GM12878 (cell line): ENCODE results near the gene FHL3. TPM values are rescaled to one million over a fixed set of nuclear protein-coding genes. Genes with fewer than 3 reads are reported as not detected.
A peak's percentile ranks its signal among the peaks of the same experiment; 100 is the strongest.

Experiments
- CEBPZ ChIP-seq: fragments of 150-350 bp; IDR thresholded peaks from 2 replicates; pipeline ENCODE4 v1.6.1; 2016; ENCODE audit warnings: low read depth, low read length
- CHD4 ChIP-seq: fragments of 200-600 bp; sonication (generic); IDR thresholded peaks from 2 replicates; pipeline ENCODE4 v1.6.1; 2016; ENCODE audit warnings: mild to moderate bottlenecking
- EGR1 ChIP-seq, 2 experiments: IDR thresholded peaks; 1 replicate in 1 of 2; 2 replicates in 1 of 2; pipeline ENCODE4 v1.6.1; 2011 to 2012; ENCODE audit warnings: low read depth in 2 of 2, low read length in 2 of 2, borderline replicate concordance in 1 of 2, mild to moderate bottlenecking in 1 of 2, moderate library complexity in 1 of 2
- FOS ChIP-seq: IDR thresholded peaks from 3 replicates; pipeline ENCODE4 v1.6.1; 2011; ENCODE audit warnings: borderline replicate concordance; ENCODE audit not compliant: insufficient read length; ENCODE audit errors: extremely low read depth
- FOXM1 ChIP-seq: IDR thresholded peaks from 2 replicates; pipeline ENCODE4 v1.6.1; 2012; ENCODE audit warnings: low read depth, mild to moderate bottlenecking, inconsistent platforms, low read length, moderate library complexity
- KDM1A ChIP-seq: fragments of 200-600 bp; sonication (generic); IDR thresholded peaks from 2 replicates; pipeline ENCODE4 v1.6.1; 2016; ENCODE audit warnings: borderline replicate concordance
- MTA3 ChIP-seq: IDR thresholded peaks from 2 replicates; pipeline ENCODE4 v1.6.1; 2012; ENCODE audit warnings: low read length, inconsistent platforms, borderline replicate concordance
- MYC ChIP-seq: IDR thresholded peaks from 2 replicates; pipeline ENCODE4 v1.6.1; 2011; ENCODE audit warnings: mild to moderate bottlenecking, low read length, moderate library complexity, inconsistent platforms; ENCODE audit not compliant: insufficient read depth, insufficient replicate concordance, insufficient read length, severe bottlenecking
- NFIC ChIP-seq: IDR thresholded peaks from 2 replicates; pipeline ENCODE4 v1.6.1; 2012; ENCODE audit warnings: low read depth, mild to moderate bottlenecking, inconsistent platforms, low read length, moderate library complexity
- NRF1 ChIP-seq: conservative IDR thresholded peaks from 2 replicates; pipeline ENCODE4 v1.6.1; 2011; ENCODE audit warnings: mild to moderate bottlenecking, low read depth, low read length, improper control_type of control experiment
- PAX5 ChIP-seq: IDR thresholded peaks from 2 replicates; pipeline ENCODE4 v1.6.1; 2011; ENCODE audit warnings: low read depth, low read length, borderline replicate concordance
- PAX8 ChIP-seq: fragments of 450-650 bp; IDR thresholded peaks from 2 replicates; pipeline ENCODE4 v1.6.1; 2017; ENCODE audit warnings: mild to moderate bottlenecking, moderate library complexity
- PKNOX1 ChIP-seq: fragments of 450-650 bp; IDR thresholded peaks from 2 replicates; pipeline ENCODE4 v1.6.1; 2016; ENCODE audit warnings: mild to moderate bottlenecking
- POLR2AphosphoS2 ChIP-seq: IDR thresholded peaks from 2 replicates; pipeline ENCODE4 v1.6.1; 2011; ENCODE audit warnings: low read depth, mild to moderate bottlenecking, low read length, improper control_type of control experiment, moderate library complexity
- POU2F2 ChIP-seq: IDR thresholded peaks from 3 replicates; pipeline ENCODE4 v1.6.1; 2011; ENCODE audit warnings: low read depth, mild to moderate bottlenecking, low read length, borderline replicate concordance
- RBBP5 ChIP-seq: fragments of 200-600 bp; sonication (generic); conservative IDR thresholded peaks from 2 replicates; pipeline ENCODE4 v1.6.1; 2016
- RCOR1 ChIP-seq: conservative IDR thresholded peaks from 2 replicates; pipeline ENCODE4 v1.6.1; 2012; ENCODE audit warnings: low read depth, low read length, improper control_type of control experiment
- RFX5 ChIP-seq: IDR thresholded peaks from 2 replicates; pipeline ENCODE4 v1.6.1; 2011; ENCODE audit warnings: low read depth, low read length, improper control_type of control experiment
- TAF1 ChIP-seq: IDR thresholded peaks from 2 replicates; pipeline ENCODE4 v1.6.1; 2011; ENCODE audit warnings: mild to moderate bottlenecking, low read depth, low read length, borderline replicate concordance
- WRNIP1 ChIP-seq: IDR thresholded peaks from 2 replicates; pipeline ENCODE4 v1.6.1; 2011; ENCODE audit warnings: low read depth, low read length, improper control_type of control experiment, borderline replicate concordance
- ZNF24 ChIP-seq: fragments of 450-650 bp; IDR thresholded peaks from 2 replicates; pipeline ENCODE4 v1.6.1; 2017; ENCODE audit warnings: antibody characterized with exemption, mild to moderate bottlenecking
- polyA plus RNA-seq, 11 experiments: library from polyadenylated mRNA; depleted of rRNA in 4 of 11; unstranded in 6 of 11; stranded (reverse) in 5 of 11; fragments of >200 nt; fragmentation: Nextera tagmentation in 4 of 11; fragmentation: Illumina TruSeq in 1 of 11; extraction: Ambion mirVana in 4 of 11; extraction: Trizol in 1 of 11; gene quantifications; 1 replicate in 1 of 11; 2 replicates in 10 of 11; pipeline versions ENCODE4 v1.2.1 to v1.2.3, GENCODE V29; 2011 to 2016; ENCODE audit warnings: inconsistent platforms in 2 of 11, missing spikeins in 2 of 11, low read depth in 1 of 11
- total RNA-seq, 4 experiments: library from RNA; depleted of rRNA in 3 of 4; stranded (reverse); fragments of >200 nt in 3 of 4; fragmentation: Illumina TruSeq in 1 of 4; extraction: Trizol in 1 of 4; gene quantifications; 2 replicates each; pipeline versions ENCODE4 v1.2.1 to v1.2.3, GENCODE V29; 2013 to 2021
- TF ChIP-seq, protein P1 (sequence below): fragments of 450-650 bp; conservative IDR thresholded peaks from 2 replicates; pipeline ENCODE4 v1.6.1; 2017; ENCODE audit warnings: mild to moderate bottlenecking, moderate library complexity
- TF ChIP-seq, protein P2 (sequence below): fragments of 450-650 bp; IDR thresholded peaks from 2 replicates; pipeline ENCODE4 v1.6.1; 2014; ENCODE audit warnings: mild to moderate bottlenecking

Gene FHL3
- total and polyA plus RNA-seq, 10 of the 15 experiments (the other 5 are each of a cell fraction or from before 2014, with no cell fraction given): 0.26 to 13.9 (median 7.9) TPM

- peak; percentile 57; the same call in 1 of the 3 replicates for TF ChIP-seq POU2F2
- peak; percentile 60 for TF ChIP-seq MYC
- no peak for TF ChIP-seq PAX8
- TF ChIP-seq, protein P1, sequence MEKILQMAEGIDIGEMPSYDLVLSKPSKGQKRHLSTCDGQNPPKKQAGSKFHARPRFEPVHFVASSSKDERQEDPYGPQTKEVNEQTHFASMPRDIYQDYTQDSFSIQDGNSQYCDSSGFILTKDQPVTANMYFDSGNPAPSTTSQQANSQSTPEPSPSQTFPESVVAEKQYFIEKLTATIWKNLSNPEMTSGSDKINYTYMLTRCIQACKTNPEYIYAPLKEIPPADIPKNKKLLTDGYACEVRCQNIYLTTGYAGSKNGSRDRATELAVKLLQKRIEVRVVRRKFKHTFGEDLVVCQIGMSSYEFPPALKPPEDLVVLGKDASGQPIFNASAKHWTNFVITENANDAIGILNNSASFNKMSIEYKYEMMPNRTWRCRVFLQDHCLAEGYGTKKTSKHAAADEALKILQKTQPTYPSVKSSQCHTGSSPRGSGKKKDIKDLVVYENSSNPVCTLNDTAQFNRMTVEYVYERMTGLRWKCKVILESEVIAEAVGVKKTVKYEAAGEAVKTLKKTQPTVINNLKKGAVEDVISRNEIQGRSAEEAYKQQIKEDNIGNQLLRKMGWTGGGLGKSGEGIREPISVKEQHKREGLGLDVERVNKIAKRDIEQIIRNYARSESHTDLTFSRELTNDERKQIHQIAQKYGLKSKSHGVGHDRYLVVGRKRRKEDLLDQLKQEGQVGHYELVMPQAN: peak; percentile 42; the same call in 1 of the 2 replicates
- no peak for TF ChIP-seq ZNF24
- TF ChIP-seq KDM1A: no peak
- TF ChIP-seq WRNIP1: no peak
- no peak for TF ChIP-seq MTA3
- peak; percentile 29 for TF ChIP-seq FOS
- no peak for TF ChIP-seq RCOR1
- peak; percentile 38; the same call in 1 of the 2 replicates for TF ChIP-seq RFX5
- no peak for TF ChIP-seq NFIC
- TF ChIP-seq NRF1: no peak
- no peak for TF ChIP-seq FOXM1
- TF ChIP-seq PKNOX1: no peak
- no peak for TF ChIP-seq CEBPZ
- TF ChIP-seq CHD4: no peak
- TF ChIP-seq POLR2AphosphoS2: no peak; the same call in 1 of the 2 replicates
- peak; percentile 99 for TF ChIP-seq TAF1
- no peak; the same call in 1 of the 2 replicates for TF ChIP-seq PAX5
- no peak for TF ChIP-seq EGR1 (IDR thresholded peaks at IDR 0.05; ENCODE audit: borderline replicate concordance in 1 of 2, low read depth in 2 of 2, low read length in 2 of 2)
- TF ChIP-seq, protein P2, sequence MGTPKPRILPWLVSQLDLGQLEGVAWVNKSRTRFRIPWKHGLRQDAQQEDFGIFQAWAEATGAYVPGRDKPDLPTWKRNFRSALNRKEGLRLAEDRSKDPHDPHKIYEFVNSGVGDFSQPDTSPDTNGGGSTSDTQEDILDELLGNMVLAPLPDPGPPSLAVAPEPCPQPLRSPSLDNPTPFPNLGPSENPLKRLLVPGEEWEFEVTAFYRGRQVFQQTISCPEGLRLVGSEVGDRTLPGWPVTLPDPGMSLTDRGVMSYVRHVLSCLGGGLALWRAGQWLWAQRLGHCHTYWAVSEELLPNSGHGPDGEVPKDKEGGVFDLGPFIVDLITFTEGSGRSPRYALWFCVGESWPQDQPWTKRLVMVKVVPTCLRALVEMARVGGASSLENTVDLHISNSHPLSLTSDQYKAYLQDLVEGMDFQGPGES: no peak
- no peak for TF ChIP-seq RBBP5
These were observed 7.3 kb upstream of the FHL3 start, which contains the start of gene UTP11 (continued) for GRCh38 chr1:38012363-38013226.
